Fibroblast of gingiva (primary cell): ENCODE measurements around the gene ZMYM4.

ENCODE experiments used
- DNase-seq: peaks from one replicate; pipeline ENCODE4 v3.0.0-alpha.2; 2011; ENCODE audit warnings: low read depth

The ZMYM4 gene

GRCh38 chr1:35278886-35279554 is 10.5 kb downstream of the ZMYM4 start:
- DNase-seq = no peak

GRCh38 chr1:35279555-35279904 is 11.0 kb downstream of the ZMYM4 start:
- no peak for DNase-seq

GRCh38 chr1:35280006-35280405 is 11.5 kb downstream of the ZMYM4 start:
- no peak for DNase-seq

DNA sequence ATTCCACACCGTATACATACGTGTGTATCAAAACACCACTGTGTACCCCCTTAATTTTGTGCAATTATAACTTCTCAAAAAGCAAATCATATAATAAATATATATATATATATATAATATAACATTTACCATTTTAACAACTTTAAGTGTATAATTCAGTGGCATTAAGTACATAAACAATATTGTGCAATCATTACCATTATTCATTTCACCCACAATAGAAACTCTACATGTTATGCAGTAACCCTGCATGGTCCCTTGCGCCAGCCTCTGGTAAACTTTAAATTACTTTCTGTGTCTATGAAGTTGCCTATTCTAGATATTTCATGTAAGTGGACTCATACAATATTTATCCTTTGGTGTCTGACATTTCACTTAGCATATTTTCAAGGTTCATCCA is 13.1 kb downstream of the ZMYM4 start:
- DNase-seq = no peak

GRCh38 chr1:35282172-35282571 is 13.7 kb downstream of the ZMYM4 start:
- DNase-seq = no peak

DNA sequence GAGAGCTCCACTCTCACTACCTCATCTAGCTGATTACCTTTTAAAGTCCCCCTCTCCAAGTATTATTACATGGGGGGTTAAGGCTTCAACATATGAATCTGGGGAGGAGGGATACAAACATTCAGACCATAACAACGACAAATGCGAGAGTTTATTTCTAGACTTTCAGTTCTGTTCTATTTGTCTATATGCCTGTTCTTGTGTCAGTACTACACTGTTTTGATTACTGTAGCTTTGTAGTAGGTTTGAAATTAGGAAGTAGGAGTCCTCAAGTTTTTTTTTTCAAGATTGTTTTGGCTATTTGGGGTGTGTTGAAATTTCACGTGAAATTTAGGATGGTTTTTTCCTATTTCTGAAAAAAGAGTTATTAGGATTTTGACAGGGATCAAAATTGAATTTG is 16.3 kb downstream of the ZMYM4 start:
- no peak for DNase-seq

- DNase-seq = no peak
Measured at GRCh38 chr1:35285771-35286606, 17.5 kb downstream of the ZMYM4 start.

GRCh38 chr1:35287807-35288640 is 19.5 kb downstream of the ZMYM4 start:
- DNase-seq = peak; percentile 77

- DNase-seq = no peak
Measured at GRCh38 chr1:35288761-35289160, 20.3 kb downstream of the ZMYM4 start.

DNA sequence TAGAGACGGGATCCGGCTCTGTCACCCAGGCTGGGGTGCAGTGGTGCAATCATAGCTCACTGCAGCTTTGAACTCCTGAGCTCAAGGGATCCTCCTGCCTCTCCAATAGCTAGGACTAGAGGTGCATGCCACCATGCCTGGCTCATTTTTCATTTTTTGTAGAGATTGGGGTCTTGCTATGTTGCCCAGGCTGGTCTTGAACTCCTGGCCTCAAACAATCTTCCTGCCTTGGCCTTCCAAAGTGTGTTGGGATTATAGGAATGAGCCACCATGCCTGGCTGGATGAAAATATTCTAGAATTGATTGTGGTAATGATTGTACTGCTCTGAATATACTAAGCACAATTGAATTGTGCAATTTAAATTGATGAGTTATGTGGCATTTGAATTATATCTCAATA is 21.9 kb downstream of the ZMYM4 start:
- DNase-seq = no peak

DNA sequence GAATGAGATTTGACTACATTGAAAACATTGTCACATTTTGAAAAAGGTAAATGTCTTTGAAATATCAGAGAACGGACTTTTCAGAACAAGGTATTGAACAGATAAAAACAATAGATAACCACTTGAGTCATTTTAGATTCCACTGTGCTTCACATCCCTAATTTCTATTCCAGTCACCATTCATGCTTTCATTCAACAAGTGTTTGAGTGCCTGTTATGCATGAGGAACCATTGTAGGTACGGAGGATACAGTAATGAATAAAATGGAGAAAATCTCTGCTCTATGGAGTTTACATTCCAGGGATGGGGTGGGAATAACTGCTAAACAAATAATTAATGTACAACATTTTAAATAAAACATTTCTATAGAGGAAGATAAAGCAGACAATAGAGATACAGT is 26.3 kb downstream of the ZMYM4 start:
- DNase-seq = no peak

DNA sequence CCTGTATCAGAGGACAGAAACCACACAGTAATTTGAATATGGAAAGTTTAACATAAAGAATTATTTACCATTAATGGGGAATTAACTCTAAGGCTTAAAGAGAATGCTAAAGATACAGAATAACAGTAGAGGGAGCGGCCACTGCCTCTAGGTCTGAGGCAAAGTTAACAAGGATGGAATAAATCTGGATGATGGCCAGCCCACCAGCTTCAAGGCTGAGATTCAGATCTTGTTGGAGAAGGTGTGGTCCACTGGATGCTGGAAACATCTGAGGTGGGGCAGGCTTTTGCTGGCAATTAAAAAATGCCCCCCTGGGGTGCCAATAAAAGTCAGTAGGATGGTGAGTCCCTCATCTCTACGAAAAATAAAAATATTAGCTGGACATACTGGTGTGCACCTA is 29.4 kb downstream of the ZMYM4 start:
- no peak for DNase-seq

- peak; percentile 42 for DNase-seq
Measured at GRCh38 chr1:35298464-35298863, 30.0 kb downstream of the ZMYM4 start.

- no peak for DNase-seq
Measured at GRCh38 chr1:35300376-35300775, 31.9 kb downstream of the ZMYM4 start.

GRCh38 chr1:35301674-35302392 is 33.3 kb downstream of the ZMYM4 start:
- DNase-seq = no peak

DNA sequence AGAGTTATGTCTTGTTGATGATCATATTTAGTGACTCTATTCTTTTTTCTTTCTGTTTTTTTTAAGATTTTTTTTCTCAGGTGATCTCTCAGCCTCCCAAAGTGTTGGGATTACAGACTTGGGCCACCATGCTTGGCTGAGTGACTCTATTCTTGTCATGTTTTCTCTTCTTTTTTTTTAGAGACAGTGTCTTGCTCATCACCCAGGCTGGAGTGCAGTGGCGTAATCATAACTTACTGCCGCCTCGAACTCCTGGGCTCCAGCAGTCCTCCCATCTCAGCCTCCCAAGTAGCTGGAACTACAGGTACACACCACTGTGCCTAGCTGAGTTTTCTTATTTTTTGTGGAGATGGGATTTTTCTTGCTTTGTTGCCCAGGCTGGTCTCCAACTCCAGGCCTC is 36.9 kb downstream of the ZMYM4 start:
- no peak for DNase-seq

DNA sequence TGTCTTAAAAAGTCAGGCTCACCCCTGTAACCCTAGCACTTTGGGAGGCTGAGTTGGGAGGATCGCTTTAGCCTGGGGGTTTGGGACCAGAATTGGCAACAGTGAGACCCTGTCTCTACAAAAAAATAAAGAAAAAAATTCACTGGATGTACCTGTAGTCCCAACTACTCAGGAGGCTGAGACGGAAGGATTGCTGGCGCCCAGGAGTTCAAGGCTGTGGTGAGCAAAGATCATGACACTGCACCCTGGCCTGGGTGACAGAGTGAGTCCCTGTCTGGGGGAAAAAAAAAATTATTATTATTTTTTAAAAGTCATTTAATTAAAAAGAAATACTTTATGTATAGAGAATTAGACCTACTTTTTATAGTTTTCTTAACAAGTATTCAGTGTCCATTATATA is 47.1 kb downstream of the ZMYM4 start:
- DNase-seq = no peak

DNA sequence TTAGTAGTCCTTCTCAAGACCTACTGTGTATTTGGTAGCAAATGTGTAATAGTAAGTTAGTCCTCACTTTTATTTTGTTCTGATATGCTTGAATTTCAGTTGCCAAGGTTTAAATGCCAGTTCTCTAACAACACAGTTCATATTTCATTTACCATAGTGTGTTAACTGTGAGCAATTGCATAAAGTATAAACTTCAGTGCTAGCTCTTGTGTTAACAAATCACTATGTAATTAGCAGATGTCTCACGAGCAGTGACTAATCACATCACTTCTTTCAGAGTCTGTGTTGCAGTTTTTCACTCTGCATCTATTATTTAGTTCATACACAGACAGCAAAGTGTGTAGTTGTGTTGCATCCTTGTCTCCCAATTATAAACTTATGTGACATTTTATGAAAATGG is 47.8 kb downstream of the ZMYM4 start:
- peak; percentile 5 for DNase-seq

DNA sequence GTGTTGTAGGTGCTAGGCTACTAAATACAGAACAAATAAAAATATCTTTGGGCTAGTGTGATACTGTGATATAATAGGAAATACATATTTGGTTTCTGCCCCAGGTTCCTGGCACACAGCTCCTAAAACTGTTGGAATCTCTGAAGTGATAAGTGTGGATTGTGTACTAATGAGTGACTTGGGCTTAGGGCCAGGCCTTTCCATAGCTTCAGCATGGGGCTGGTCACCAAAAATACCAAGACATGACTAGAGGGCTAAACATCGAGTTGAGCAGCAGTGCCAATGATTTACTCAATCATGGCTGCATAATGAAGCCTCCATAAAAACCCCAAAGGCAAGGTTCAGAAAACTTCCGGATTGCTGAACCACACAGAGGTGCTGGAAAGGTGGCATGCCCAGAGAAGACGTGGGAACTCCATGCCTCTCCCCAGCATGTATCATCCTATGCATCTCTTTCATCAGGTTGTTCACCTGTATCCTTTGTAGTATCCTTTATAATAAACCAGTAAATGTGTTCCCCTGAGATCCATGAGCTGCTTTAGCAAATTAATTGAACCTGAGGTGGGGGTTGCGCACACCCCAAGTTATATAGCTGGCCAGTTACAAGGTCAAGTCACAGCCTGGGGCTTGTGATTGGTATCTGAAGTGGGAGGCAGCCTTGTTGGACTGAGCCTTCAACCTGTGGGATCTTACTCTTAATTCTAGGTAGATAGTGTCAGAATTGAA is 51.6 kb downstream of the ZMYM4 start:
- DNase-seq = peak; percentile 57

- no peak for DNase-seq
Measured at GRCh38 chr1:35320937-35321336, 52.4 kb downstream of the ZMYM4 start.

GRCh38 chr1:35324486-35324885 is 56.0 kb downstream of the ZMYM4 start:
- DNase-seq = peak; percentile 22
